Measurements from ENCODE around the gene AQP6.

Gene AQP6

DNA sequence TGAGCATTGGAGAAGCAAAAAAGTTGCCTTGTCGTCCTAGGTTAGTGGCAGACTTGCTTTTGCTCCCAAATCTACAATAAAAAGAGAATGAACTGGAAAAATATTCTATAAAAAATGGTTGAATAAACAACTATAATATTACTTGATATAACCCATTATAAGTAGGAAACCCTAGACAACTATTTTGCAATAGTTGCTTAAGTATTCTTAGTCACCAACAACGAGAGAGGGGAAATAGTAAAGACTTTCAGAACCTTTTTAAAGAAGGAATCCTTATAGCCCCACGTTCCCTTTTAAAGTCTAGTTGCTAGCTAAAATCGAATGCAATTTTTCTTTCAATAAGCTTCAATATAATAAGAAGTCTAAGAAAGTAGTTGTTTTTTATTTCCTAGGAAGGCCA is 17.5 kb downstream of the AQP6 start:
- no peak for DNase-seq (ENCODE audit: low spot score)

DNA sequence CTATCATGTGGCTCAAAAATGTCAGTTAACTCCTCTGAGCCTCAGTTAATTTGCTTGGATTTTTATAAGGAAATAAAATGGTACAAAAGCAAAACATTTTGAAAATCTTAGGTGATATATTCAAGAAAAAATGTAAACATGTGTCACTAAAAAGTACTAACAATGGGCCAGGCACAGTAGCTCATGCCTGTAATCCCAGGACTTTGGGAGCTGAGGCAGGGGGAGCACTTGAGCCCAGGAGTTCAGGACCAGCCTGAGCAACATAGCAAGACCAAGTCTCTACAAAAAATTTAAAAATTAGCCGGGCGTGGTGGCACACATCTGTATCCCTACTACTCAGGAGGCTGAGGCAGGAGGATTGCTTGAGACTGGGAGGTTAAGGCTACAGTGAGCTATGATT is 25.7 kb downstream of the AQP6 start:
- DNase-seq (ENCODE audit: low spot score): no peak

DNA sequence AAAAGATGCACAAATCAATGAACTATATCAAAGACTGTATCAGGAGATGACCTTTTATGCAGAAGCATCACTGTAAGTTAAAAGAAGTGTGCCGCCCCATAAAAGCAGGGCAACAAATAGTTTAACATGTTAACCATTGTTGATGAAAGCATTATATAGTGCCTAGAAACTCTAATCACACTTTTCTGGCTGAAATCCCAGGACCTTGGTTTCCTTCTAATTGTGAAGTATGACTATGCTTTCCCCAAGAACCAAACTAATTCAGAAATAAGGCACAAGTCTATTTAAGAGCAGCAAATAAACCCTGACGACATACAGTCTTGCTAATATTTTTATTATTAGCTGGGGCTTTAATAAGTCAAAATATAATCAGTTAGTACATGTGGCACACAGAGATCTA is 30.8 kb downstream of the AQP6 start:
- DNase-seq (ENCODE audit: low spot score): no peak

DNA sequence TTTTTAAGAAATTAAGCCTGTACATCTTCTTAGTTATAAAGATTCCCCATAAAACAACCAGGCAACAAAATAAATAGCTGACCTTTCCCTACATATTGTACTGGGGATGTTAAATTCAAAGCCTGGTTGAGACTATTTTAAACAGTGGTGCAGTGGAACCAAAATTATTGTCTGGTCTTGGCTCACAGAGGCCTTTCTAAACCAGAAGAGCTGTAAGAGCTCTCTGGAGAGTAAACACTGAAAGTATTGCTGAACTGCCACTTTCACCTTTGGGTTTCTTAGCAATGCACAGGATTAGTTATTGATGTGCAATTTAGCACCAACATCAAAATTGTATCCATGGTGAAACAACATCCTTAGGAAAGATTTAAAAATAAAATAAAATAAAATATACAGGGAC is 31.9 kb downstream of the AQP6 start:
- no peak for DNase-seq (ENCODE audit: low spot score)

DNA sequence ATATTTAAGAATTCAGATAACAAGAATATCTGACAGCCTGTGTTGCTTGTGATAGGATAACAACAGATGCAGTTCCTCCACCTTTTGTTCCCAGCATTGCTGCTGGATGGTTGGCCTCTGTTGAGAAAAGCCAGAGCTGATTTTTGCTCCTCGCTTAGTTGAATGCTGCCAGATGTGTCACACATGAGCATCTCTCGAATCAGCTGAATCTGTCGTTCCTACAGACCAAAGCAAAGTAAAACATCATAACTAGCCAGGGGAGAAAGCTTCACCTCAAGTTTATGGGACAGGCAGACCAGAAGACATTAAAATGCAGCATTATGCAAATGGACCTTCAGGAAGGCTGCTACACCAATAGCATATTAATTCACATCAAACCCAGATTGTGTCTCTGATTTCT is 32.4 kb downstream of the AQP6 start:
- DNase-seq (ENCODE audit: low spot score): no peak

GRCh38 chr12:50006280-50006679 is 33.5 kb downstream of the AQP6 start:
- no peak for DNase-seq (ENCODE audit: low spot score)

DNA sequence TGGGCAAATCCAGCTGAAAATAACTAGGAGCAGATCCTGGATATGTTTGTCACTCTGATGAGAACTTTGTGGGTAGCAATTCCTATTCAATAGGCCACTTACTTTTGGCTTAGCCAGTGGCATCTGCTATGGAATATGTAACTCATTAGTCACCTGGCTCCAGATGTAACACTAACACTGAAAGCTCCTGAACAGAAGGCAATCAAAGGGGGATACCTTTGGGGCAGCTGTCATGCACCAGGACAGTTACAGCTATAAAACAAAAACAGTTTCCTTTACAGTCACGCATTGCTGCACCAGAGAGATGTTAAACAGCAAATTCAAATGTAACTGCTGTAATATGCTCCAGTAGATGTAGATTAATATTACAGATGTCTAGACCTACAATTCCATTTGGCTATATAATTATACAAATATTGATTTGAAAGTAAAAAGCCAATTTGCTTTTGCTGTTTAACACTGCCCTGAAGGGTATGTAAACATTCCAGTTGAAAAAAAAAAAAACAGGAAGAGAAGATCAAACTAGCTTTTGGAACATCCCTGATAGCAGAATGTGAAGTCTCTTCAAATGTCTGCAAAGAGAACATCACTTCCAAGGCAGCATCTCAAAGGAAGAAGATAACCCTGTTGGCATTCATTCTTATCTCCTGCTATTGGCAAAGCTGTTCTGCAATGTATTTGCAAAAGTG is 34.2 kb downstream of the AQP6 start:
- DNase-seq (ENCODE audit: low spot score): no peak

GRCh38 chr12:50013361-50014147 is 40.8 kb downstream of the AQP6 start:
- no peak for DNase-seq (ENCODE audit: low spot score)

DNA sequence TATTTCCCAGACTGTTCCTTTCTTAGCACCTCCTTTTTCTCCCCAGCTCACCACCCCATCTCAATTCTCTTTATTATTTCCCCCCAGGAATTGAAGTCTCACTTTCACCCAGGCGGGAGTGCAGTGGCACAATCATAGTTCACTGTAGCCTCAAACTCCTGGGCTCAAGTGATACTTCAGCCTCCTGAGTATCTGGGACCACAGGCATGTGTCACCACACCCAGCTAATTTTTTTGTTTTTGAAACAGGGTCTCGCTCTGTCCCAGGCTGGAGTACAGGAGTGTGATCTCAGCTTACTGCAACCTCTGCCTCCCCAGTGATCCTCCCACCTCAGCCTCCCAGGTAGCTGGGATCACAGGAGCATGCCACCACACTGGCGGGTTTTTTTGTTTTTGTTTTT is 41.6 kb downstream of the AQP6 start:
- DNase-seq (ENCODE audit: low spot score): no peak

DNA sequence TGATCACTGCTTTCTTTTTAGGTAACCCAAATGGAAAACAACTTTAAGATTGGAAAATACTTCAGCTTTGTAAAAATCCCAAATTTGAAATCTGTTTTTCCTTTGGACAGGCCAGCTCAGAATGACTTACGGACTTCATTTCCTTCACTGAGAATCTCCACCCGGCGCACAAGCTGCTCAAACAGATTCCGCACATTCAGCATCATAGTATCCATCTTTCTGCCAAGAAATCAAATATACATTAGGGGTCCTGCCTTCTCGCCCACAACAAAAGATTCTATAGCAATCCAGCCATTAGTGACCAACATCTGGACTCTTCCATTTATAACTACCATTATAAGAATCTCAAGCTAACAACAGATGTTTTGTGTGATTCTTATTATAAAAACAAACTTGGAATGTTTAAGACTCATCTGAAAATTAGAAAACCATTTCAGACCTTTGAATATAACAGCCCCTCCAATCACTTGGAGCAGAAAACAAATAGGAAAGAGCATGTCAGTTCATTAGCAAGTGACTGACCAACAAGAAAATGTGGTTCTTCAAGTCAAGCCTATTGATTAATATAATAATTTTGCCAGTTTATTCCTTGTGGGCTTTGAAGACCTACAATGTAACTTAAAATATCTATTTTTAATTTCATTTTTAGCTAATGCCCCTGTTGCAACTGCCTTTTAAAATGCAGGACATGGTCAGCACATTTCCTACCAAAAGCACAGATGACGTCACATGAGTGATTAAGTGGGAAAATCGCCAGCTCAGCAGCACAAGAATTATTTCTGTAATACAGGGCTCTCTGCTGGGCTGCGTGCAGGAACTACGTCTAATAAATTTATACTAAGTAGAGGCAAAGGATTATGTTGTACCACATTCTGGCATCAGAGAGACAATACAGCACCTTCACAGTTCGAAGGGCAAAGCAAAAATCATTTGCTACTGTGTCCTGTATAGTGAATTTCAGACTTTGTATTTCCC is 44.0 kb downstream of the AQP6 start:
- DNase-seq (ENCODE audit: low spot score): peak; percentile 69

GRCh38 chr12:50017641-50018040 is 44.9 kb downstream of the AQP6 start:
- no peak for DNase-seq (ENCODE audit: low spot score)

- no peak for DNase-seq (ENCODE audit: low spot score)
Observed at GRCh38 chr12:50018154-50018553, 45.4 kb downstream of the AQP6 start.

- DNase-seq (ENCODE audit: low spot score): no peak
Observed at GRCh38 chr12:50018968-50019367, 46.2 kb downstream of the AQP6 start.

- no peak for DNase-seq (ENCODE audit: low spot score)
Observed at GRCh38 chr12:50019524-50019923, 46.8 kb downstream of the AQP6 start.

DNA sequence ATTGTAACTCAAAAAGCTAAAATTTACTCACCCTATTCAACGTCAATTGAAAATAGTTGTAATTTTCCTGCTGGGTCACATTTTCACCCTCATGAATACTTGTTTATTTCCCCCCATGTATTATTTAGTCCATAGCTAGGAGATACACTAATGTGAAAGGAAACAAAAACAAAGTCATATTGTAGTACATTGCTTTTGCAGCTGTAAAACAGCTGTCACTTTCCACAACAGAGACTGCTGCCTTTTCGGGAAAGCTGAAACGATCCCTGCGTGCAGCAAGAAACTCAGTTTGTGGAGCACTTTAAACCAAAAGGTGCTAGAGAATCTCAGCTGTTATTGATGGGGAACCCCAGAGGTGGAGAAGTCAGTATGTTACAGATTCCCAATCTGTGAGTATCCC is 48.3 kb downstream of the AQP6 start:
- DNase-seq (ENCODE audit: low spot score): no peak

DNA sequence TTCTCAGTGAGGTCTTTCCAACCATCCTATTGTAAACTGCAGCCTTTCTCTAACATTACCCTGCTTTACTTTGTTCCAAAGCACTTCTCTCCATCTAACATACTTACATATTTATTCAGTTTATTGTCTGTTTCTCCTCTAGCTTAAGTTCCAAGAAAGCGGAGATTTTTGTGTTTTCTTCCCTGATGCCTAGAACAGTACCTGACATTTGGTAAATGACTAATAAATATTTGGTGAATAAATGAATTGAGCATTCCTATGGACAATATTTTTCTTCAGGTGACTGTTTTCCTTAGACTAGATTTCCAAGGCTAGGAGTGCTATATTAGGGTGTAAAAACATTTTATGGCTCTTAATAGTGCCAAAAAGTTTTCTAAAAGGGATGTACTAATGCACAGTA is 50.2 kb downstream of the AQP6 start:
- no peak for DNase-seq (ENCODE audit: low spot score)

- DNase-seq (ENCODE audit: low spot score): no peak
Observed at GRCh38 chr12:50024227-50024626, 51.5 kb downstream of the AQP6 start.

DNA sequence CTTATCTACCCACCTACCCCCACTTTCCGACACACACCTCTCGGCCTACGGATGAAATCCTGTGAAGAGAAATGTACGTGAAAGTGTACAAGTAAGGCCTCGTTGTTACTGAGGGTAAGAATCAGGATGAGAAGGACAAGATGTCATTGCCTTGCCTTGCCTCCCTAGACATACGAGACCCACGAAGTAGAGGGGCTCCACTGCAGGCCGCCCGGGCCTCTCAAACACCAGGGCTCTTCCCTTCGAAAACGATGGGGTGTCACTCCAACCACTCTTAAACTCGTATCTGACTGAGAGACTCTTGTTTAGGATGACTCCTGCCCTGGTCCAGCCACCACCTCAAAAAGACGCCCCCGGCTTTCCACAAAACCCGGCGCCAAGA is 52.0 kb downstream of the AQP6 start:
- no peak for DNase-seq (ENCODE audit: low spot score)

DNA sequence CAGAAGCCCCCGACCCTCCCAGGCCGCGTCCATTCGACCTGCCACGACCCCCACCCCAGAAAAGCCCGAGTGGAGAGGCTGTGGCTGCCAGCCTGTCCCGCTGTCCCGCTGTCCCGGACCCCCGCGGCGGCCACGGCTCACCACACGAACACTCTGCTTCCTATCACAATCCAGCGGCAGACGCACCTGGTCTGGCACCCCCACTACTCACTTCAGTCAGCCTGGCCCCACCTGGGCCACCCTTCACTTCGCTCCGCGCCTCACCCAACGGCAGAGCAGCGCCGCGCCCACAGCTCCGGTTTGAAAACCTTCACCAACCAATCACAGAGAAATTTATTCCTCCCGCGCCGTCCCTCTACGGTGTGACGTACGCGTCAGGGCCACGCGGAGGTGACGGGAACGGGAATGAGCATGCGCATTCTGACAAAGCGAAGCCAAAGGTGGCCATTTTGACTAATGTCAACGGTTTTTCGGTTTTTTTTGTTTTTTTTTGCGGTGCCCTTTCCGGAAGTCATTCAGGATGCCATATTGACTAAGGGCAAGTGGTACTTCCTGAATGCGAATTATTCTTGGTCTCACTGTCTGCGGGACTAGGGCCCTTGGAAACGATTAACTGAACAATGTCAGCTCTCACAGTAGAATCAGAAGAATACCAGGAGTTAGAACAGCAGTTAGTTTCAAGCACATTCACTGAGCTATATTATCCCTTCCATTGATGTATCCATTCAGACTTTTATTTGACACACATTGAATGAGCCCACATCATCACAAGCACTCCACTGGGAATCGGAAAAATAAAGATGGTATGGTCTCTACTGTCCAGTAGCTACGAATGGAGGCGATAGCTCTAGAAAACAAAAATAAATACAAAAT is 52.7 kb downstream of the AQP6 start, which contains the start of gene RACGAP1:
RACGAP1 (minus strand) TSS at position 308 of the 873 bp plus-strand sequence. CDS start 8,779 bp downstream, outside the sequence.
- DNase-seq (ENCODE audit: low spot score): peak; percentile 98

DNA sequence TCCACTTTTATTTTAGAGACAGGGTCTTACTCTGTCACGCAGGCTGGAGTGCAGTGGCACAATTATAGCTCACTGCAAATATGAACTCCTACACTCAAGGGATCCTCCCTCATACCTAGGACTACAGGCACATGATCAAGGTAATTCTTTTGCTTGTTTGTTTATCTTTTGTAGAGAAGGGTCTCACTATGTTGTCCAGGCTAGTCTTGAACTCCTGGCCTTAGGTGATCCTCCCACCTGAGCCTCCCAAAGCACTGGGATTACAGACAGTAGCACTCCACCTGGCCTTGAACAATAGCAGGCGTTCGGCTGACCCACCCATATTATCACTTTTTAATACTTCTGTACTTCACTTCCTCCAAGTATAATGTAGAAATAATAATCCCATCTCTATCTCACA is 53.9 kb downstream of the AQP6 start:
- no peak for DNase-seq (ENCODE audit: low spot score)
